Measurements from ENCODE around the gene TANGO2.

TANGO2 gene

GRCh38 chr22:20106849-20107237 is 85.9 kb downstream of the TANGO2 start:
- Histone ChIP-seq H3K4me3 (no peak overlapping the region), H3K27me3 (no peaks in the 10 kb centered on the region), H3K4me1 (no peaks in the 10 kb centered on the region), H3K27ac (no peak overlapping the region), H3K36me3 (peaks cover 62 to 100% (median 69%) of the 10 kb centered on the region in 3 donors), H3K9me3 (no peaks in the 10 kb centered on the region)
- intact Hi-C loops (cut with DNase I; ENCODE audit: low total_unique reads), result no loop called here
- DNase-seq, result no peak
- TF ChIP-seq, protein P1, sequence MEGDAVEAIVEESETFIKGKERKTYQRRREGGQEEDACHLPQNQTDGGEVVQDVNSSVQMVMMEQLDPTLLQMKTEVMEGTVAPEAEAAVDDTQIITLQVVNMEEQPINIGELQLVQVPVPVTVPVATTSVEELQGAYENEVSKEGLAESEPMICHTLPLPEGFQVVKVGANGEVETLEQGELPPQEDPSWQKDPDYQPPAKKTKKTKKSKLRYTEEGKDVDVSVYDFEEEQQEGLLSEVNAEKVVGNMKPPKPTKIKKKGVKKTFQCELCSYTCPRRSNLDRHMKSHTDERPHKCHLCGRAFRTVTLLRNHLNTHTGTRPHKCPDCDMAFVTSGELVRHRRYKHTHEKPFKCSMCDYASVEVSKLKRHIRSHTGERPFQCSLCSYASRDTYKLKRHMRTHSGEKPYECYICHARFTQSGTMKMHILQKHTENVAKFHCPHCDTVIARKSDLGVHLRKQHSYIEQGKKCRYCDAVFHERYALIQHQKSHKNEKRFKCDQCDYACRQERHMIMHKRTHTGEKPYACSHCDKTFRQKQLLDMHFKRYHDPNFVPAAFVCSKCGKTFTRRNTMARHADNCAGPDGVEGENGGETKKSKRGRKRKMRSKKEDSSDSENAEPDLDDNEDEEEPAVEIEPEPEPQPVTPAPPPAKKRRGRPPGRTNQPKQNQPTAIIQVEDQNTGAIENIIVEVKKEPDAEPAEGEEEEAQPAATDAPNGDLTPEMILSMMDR (IDR thresholded peaks at IDR 0.05), result no peak

GRCh38 chr22:20107471-20107901 is 86.6 kb downstream of the TANGO2 start:
- Histone ChIP-seq H3K4me3 (no peak overlapping the region), H3K36me3 (peaks cover 62 to 100% (median 70%) of the 10 kb centered on the region in 3 donors), H3K4me1 (no peaks in the 10 kb centered on the region), H3K27me3 (no peaks in the 10 kb centered on the region), H3K9me3 (no peaks in the 10 kb centered on the region), H3K27ac (no peak overlapping the region)
- TF ChIP-seq, protein P1 (IDR thresholded peaks at IDR 0.05), result no peak
- intact Hi-C loops (cut with DNase I; ENCODE audit: low total_unique reads), result no loop called here
- no peak for DNase-seq

- H3K4me1 ChIP-seq, result no peaks in the 10 kb centered on the region
- H3K4me3 ChIP-seq, result no peak overlapping the region
- H3K27ac ChIP-seq, result no peak overlapping the region
- TF ChIP-seq, protein P1 (IDR thresholded peaks at IDR 0.05), result no peak
- DNase-seq, result no peak
- H3K9me3 ChIP-seq, result no peaks in the 10 kb centered on the region
- intact Hi-C loops (cut with DNase I; ENCODE audit: low total_unique reads), result loop anchor here (2.0 kb wide), 1 partner anchor 19 kb away; no protein-coding TSS in a partner anchor
- no peaks in the 10 kb centered on the region for H3K27me3 ChIP-seq
- peaks cover 62 to 100% (median 75%) of the 10 kb centered on the region in 3 donors for H3K36me3 ChIP-seq
These were observed 87.2 kb downstream of the TANGO2 start for GRCh38 chr22:20107951-20108756.

DNA sequence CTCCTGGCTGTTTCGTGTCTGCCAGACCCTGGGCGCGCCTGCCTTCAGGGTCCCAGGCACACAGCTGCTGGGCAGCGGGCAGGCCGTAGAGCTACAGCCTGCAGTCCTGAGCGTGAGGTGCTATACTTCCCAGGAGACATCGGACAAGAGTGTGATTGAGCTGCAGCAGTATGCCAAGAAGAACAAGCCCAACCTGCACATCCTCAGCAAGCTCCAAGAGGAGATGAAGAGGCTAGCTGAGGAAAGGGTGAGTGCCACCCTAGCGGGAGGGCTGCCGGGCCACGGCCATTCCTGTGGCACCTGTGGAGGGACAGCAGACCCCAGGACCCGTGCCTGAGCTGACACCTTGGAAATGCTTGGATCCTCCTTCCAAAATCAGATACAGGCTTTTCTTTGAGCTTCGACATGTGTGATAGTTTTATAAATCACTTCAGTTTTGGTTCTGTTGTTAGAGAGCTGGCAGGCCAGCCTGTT is 87.9 kb downstream of the TANGO2 start:
- Histone ChIP-seq H3K27me3 (no peaks in the 10 kb centered on the region), H3K36me3 (peaks cover 62 to 100% (median 79%) of the 10 kb centered on the region in 3 donors), H3K4me1 (no peaks in the 10 kb centered on the region), H3K27ac (no peak overlapping the region), H3K4me3 (no peak overlapping the region), H3K9me3 (no peaks in the 10 kb centered on the region)
- DNase-seq, result no peak
- TF ChIP-seq, protein P1 (IDR thresholded peaks at IDR 0.05), result no peak
- intact Hi-C loops (cut with DNase I; ENCODE audit: low total_unique reads), result loop anchor here (2.0 kb wide), 1 partner anchor 20 kb away; no protein-coding TSS in a partner anchor

- no peak for DNase-seq
- Histone ChIP-seq H3K4me1 (no peaks in the 10 kb centered on the region), H3K9me3 (no peaks in the 10 kb centered on the region), H3K4me3 (no peak overlapping the region), H3K27ac (no peak overlapping the region), H3K27me3 (no peaks in the 10 kb centered on the region), H3K36me3 (peaks cover 57 to 100% (median 84%) of the 10 kb centered on the region in 3 donors)
- TF ChIP-seq, protein P1 (IDR thresholded peaks at IDR 0.05), result no peak
- intact Hi-C loops (cut with DNase I; ENCODE audit: low total_unique reads), result loop anchor here (2.0 kb wide), 1 partner anchor 21 kb away; no protein-coding TSS in a partner anchor
These were observed 88.8 kb downstream of the TANGO2 start for GRCh38 chr22:20109411-20110358.
